ENCODE measurements around the gene DCLK2.

Gene DCLK2

GRCh38 chr4:150247184-150247583 is 168.9 kb downstream of the DCLK2 start:
- no peak for DNase-seq

GRCh38 chr4:150248181-150248580 is 169.9 kb downstream of the DCLK2 start:
- DNase-seq = no peak

GRCh38 chr4:150250293-150250997 is 172.2 kb downstream of the DCLK2 start:
- DNase-seq = no peak

GRCh38 chr4:150250998-150251651 is 172.9 kb downstream of the DCLK2 start:
- DNase-seq = no peak

- DNase-seq = no peak
Observed at GRCh38 chr4:150251752-150252190, 173.5 kb downstream of the DCLK2 start.

- DNase-seq = no peak
Observed at GRCh38 chr4:150252306-150252705, 174.1 kb downstream of the DCLK2 start.

- DNase-seq = no peak
Observed at GRCh38 chr4:150252741-150253140, 174.5 kb downstream of the DCLK2 start.

- no peak for DNase-seq
Observed at GRCh38 chr4:150253416-150253815, 175.2 kb downstream of the DCLK2 start.

- DNase-seq = no peak
Observed at GRCh38 chr4:150253965-150254630, 175.9 kb downstream of the DCLK2 start.

- DNase-seq = no peak
Observed at GRCh38 chr4:150255610-150256224, 177.5 kb downstream of the DCLK2 start.

GRCh38 chr4:150256225-150256620 is 178.0 kb downstream of the DCLK2 start:
- DNase-seq = no peak

- no peak for DNase-seq
Observed at GRCh38 chr4:150256841-150257730, 178.8 kb downstream of the DCLK2 start.

GRCh38 chr4:150258569-150258968 is 180.3 kb downstream of the DCLK2 start:
- DNase-seq = no peak

- no peak for DNase-seq
Observed at GRCh38 chr4:150259861-150260567, 181.8 kb downstream of the DCLK2 start.

- no peak for DNase-seq
Observed at GRCh38 chr4:150261571-150261970, 183.3 kb downstream of the DCLK2 start.

GRCh38 chr4:150262611-150263010 is 184.4 kb downstream of the DCLK2 start:
- DNase-seq = no peak

GRCh38 chr4:150264595-150265161 is 186.4 kb downstream of the DCLK2 start:
- no peak for DNase-seq

GRCh38 chr4:150265806-150266205 is 187.6 kb downstream of the DCLK2 start:
- DNase-seq = no peak

GRCh38 chr4:150268444-150268843 is 190.2 kb downstream of the DCLK2 start:
- DNase-seq = no peak

- DNase-seq = no peak
Observed at GRCh38 chr4:150278206-150278605, 200.0 kb downstream of the DCLK2 start.

GRCh38 chr4:150280081-150280895 is 202.0 kb downstream of the DCLK2 start:
- DNase-seq = no peak
